Large intestine (tissue), 12 donors: ENCODE results near the gene RTP5. TPM values are rescaled to one million over a fixed set of nuclear protein-coding genes. Genes with fewer than 3 reads are reported as not detected.
"Not testable (repeated sequence)": the region's sequence is repeated elsewhere in the genome, so short reads cannot be mapped to it uniquely, and the experiment has no call there.

Experiments used
- DNase-seq, 2 donors: peaks; one replicate each; pipeline versions ENCODE4 v3.0.0 to v3.0.0-alpha.2; 2013
- H3K27ac ChIP-seq: one replicate; pipeline ENCODE4 v1.5.1; 2013; ENCODE audit warnings: low read length
- H3K27me3 ChIP-seq: 2 replicates; pipeline ENCODE4 v1.6.1; 2013; ENCODE audit warnings: low read length; ENCODE audit not compliant: control insufficient read depth, insufficient read depth
- H3K36me3 ChIP-seq: 2 replicates; pipeline ENCODE4 v1.6.1; 2013; ENCODE audit warnings: low read length; ENCODE audit not compliant: control insufficient read depth, insufficient read depth
- H3K4me1 ChIP-seq: one replicate; pipeline ENCODE4 v1.6.1; 2013; ENCODE audit warnings: low read length; ENCODE audit not compliant: control insufficient read depth, insufficient read depth
- H3K4me3 ChIP-seq: one replicate; pipeline ENCODE4 v1.5.1; 2013; ENCODE audit warnings: low read length
- H3K9me3 ChIP-seq: one replicate; pipeline ENCODE4 v1.6.1; 2013; ENCODE audit warnings: mild to moderate bottlenecking, low read depth, low read length, moderate library complexity; ENCODE audit not compliant: control insufficient read depth
- WGBS: methylation state at CpG from one replicate; pipeline ENCODE4 v1.1.5; 2013; ENCODE audit warnings: low lambda C conversion rate; ENCODE audit not compliant: insufficient coverage; 5-methylcytosine and 5-hydroxymethylcytosine counted together
- long read RNA-seq, 11 donors: transcript quantifications; one replicate each; lab custom pipeline, GENCODE V29; 2026
- polyA plus RNA-seq: library from polyadenylated mRNA; unstranded; fragments of 120-200 nt; gene quantifications from one replicate; pipeline ENCODE4 v1.2.1, GENCODE V29; 2013

RTP5 gene
- 0.07 TPM for polyA plus RNA-seq
- long read RNA-seq, donor 1, result 0 reads
- long read RNA-seq, donor 2, result 0 reads
- long read RNA-seq, donor 3, result 0 reads
- long read RNA-seq, donor 4, result 0 reads
- long read RNA-seq, donor 5, result 0 reads
- long read RNA-seq, donor 6, result 0 reads
- long read RNA-seq, donor 7, result 0 reads
- long read RNA-seq, donor 8, result 0 reads
- long read RNA-seq, donor 9, result 0 reads
- long read RNA-seq, donor 10, result 0 reads
- long read RNA-seq, donor 11, result 0 reads

- Histone ChIP-seq H3K36me3 (no peaks in the 10 kb centered on the region), H3K9me3 (peaks cover 30% of the 10 kb centered on the region), H3K4me1 (no peaks in the 10 kb centered on the region), H3K27ac (no peak within 1 kb of the TSS), H3K4me3 (no peak within 1 kb of the TSS), H3K27me3 (peaks cover 33% of the 10 kb centered on the region)
- WGBS, result no CpG with 5 or more reads among the region's 33 CpGs
- DNase-seq, result no peak
Measured at GRCh38 chr2:241869087-241869961, at the start of gene RTP5. TSS of gene RTP5 (plus strand) at chr2:241869729. CDS start at chr2:241869757, 28 bp downstream.

- not testable (repeated sequence) for H3K27ac ChIP-seq, H3K36me3 ChIP-seq, H3K4me3 ChIP-seq, H3K4me1 ChIP-seq, H3K27me3 ChIP-seq, DNase-seq
- peaks cover 17% of the 10 kb centered on the region for H3K9me3 ChIP-seq
- no CpG with 5 or more reads among the region's 27 CpGs for WGBS
Measured at GRCh38 chr2:241819947-241820624, 49.4 kb upstream of the RTP5 start.

- H3K4me3 ChIP-seq, result no peak overlapping the region
- no CpG with 5 or more reads among the region's 31 CpGs for WGBS
- DNase-seq, result no peak
Measured at GRCh38 chr2:241820625-241821384, 48.7 kb upstream of the RTP5 start.

GRCh38 chr2:241821460-241822263, 47.9 kb upstream of the RTP5 start:
- no peak overlapping the region for H3K4me3 ChIP-seq
- no peak overlapping the region for H3K27ac ChIP-seq
- H3K27me3 ChIP-seq, result no peaks in the 10 kb centered on the region
- peaks cover 4% of the 10 kb centered on the region for H3K4me1 ChIP-seq
- peaks cover 17% of the 10 kb centered on the region for H3K9me3 ChIP-seq
- no peaks in the 10 kb centered on the region for H3K36me3 ChIP-seq
- WGBS, result no CpG with 5 or more reads among the region's 28 CpGs
- DNase-seq, result no peak

More at GRCh38 chr2:241820625-241821384, 48.7 kb upstream of the RTP5 start:
- Histone ChIP-seq H3K27me3 (no peaks in the 10 kb centered on the region), H3K9me3 (peaks cover 17% of the 10 kb centered on the region), H3K27ac (no peak overlapping the region), H3K36me3 (no peaks in the 10 kb centered on the region), H3K4me1 (peaks cover 4% of the 10 kb centered on the region)

- Histone ChIP-seq H3K4me1 (peaks cover 4% of the 10 kb centered on the region), H3K36me3 (no peaks in the 10 kb centered on the region), H3K27me3 (no peaks in the 10 kb centered on the region), H3K9me3 (peaks cover 17% of the 10 kb centered on the region), H3K27ac (no peak overlapping the region), H3K4me3 (no peak overlapping the region)
- no peak for DNase-seq
- WGBS, result 60% methylated on average over 1 of the region's 14 CpGs
Measured at GRCh38 chr2:241822264-241822623, 47.3 kb upstream of the RTP5 start.

- H3K36me3 ChIP-seq, H3K27me3 ChIP-seq, H3K27ac ChIP-seq, H3K9me3 ChIP-seq, H3K4me3 ChIP-seq, DNase-seq, H3K4me1 ChIP-seq: not testable (repeated sequence)
- 86% methylated on average over 1 of the region's 45 CpGs for WGBS
Measured at GRCh38 chr2:241823531-241824437, 45.7 kb upstream of the RTP5 start.

- Histone ChIP-seq H3K9me3 (peaks cover 6% of the 10 kb centered on the region), H3K4me3 (no peak overlapping the region), H3K27me3 (no peaks in the 10 kb centered on the region), H3K27ac (no peak overlapping the region), H3K36me3 (no peaks in the 10 kb centered on the region), H3K4me1 (no peaks in the 10 kb centered on the region)
- WGBS, result 86% methylated on average over 2 of the region's 2 CpGs
- DNase-seq, result no peak
Measured at GRCh38 chr2:241827394-241827793, 42.1 kb upstream of the RTP5 start.

GRCh38 chr2:241833101-241833663, 36.3 kb upstream of the RTP5 start:
- peaks cover 10% of the 10 kb centered on the region for H3K27me3 ChIP-seq
- H3K36me3 ChIP-seq, result no peaks in the 10 kb centered on the region
- no peak overlapping the region for H3K4me3 ChIP-seq
- H3K4me1 ChIP-seq, result no peaks in the 10 kb centered on the region
- no peak for DNase-seq
- no peak overlapping the region for H3K27ac ChIP-seq
- H3K9me3 ChIP-seq, result peaks cover 2% of the 10 kb centered on the region
- WGBS, result 86% methylated on average over 4 of the region's 13 CpGs
